ENCODE data around the gene C1orf52. TPM values are rescaled to one million over a fixed set of nuclear protein-coding genes. Genes with fewer than 3 reads are reported as not detected.

Gene C1orf52
- total and polyA plus RNA-seq, 9 of the 15 experiments (the other 6 are each of a cell fraction or from before 2014, with no cell fraction given), result 17.0 to 38.5 (median 33.0) TPM

GRCh38 chr1:85259118-85259911 is at the start of gene C1orf52 (continued):
- TF ChIP-seq ZNF512 (tag; IDR thresholded peaks at IDR 0.05) (no peak), SUPT5H (IDR thresholded peaks at IDR 0.05) (peak; percentile 94), HLTF (IDR thresholded peaks at IDR 0.05) (no peak), CREB3L1 (IDR thresholded peaks at IDR 0.05; ENCODE audit: borderline replicate concordance, low read depth) (peak; percentile 36; the same call in 1 of the 2 replicates), NCOA1 (IDR thresholded peaks at IDR 0.05; ENCODE audit: low read depth) (no peak), MCM2 (IDR thresholded peaks at IDR 0.05; ENCODE audit: low read depth) (no peak), NCOA4 (IDR thresholded peaks at IDR 0.05; ENCODE audit: partially characterized antibody) (no peak), ETV1 (tag; conservative IDR thresholded peaks at IDR 0.05; ENCODE audit: low read depth) (peak; percentile 70), C11orf30 (IDR thresholded peaks at IDR 0.05; ENCODE audit: low read depth) (peak; percentile 78), TAF15 (IDR thresholded peaks at IDR 0.05; ENCODE audit: low read depth, low read length) (no peak), THRB (CRISPR knock-in tag; conservative IDR thresholded peaks at IDR 0.05) (no peak), MYC (IDR thresholded peaks at IDR 0.05; ENCODE audit: low read depth, low read length) (peak; percentile 79), MYC (CRISPR knock-in tag; IDR thresholded peaks at IDR 0.05; ENCODE audit: borderline replicate concordance, low read depth) (no peak), EZH2 (IDR thresholded peaks at IDR 0.05; ENCODE audit: borderline replicate concordance, low read depth, low read length) (no peak), CHCHD3 (CRISPR knock-in tag; IDR thresholded peaks at IDR 0.05) (no peak), XRCC3 (IDR thresholded peaks at IDR 0.05) (no peak), YBX1 (IDR thresholded peaks at IDR 0.05) (no peak), SP2 (IDR thresholded peaks at IDR 0.05; ENCODE audit: extremely low read depth, low read depth, low read length, poor library complexity, severe bottlenecking) (peak; percentile 38), NUFIP1 (IDR thresholded peaks at IDR 0.05; ENCODE audit: partially characterized antibody) (no peak), CTCF (IDR thresholded peaks at IDR 0.05 in 2 of 3, conservative IDR thresholded peaks at IDR 0.05 in 1 of 3; ENCODE audit: insufficient read depth in 2 of 3, low read depth in 1 of 3, low read length in 3 of 3) (peak; percentile 88 to 94 (median 94)), ZNF449 (CRISPR knock-in tag; IDR thresholded peaks at IDR 0.05) (no peak)
